DOHH2 (cell line): ENCODE results near the gene OTOA.

Experiments
- EZH2phosphoT487 ChIP-seq: fragments of 200-600 bp; sonication (generic); IDR thresholded peaks from 2 replicates; pipeline ENCODE4 v1.6.1; 2017; ENCODE audit warnings: borderline replicate concordance, mild to moderate bottlenecking, antibody characterized with exemption, low read length, moderate library complexity, mixed read lengths
- TF ChIP-seq, protein P1 (sequence below): fragments of 200-600 bp; sonication (generic); IDR thresholded peaks from one replicate; pipeline ENCODE4 v1.5.1; 2014; ENCODE audit warnings: antibody characterized with exemption, mild to moderate bottlenecking, low read depth, low read length; ENCODE audit not compliant: poor library complexity, severe bottlenecking

DNA sequence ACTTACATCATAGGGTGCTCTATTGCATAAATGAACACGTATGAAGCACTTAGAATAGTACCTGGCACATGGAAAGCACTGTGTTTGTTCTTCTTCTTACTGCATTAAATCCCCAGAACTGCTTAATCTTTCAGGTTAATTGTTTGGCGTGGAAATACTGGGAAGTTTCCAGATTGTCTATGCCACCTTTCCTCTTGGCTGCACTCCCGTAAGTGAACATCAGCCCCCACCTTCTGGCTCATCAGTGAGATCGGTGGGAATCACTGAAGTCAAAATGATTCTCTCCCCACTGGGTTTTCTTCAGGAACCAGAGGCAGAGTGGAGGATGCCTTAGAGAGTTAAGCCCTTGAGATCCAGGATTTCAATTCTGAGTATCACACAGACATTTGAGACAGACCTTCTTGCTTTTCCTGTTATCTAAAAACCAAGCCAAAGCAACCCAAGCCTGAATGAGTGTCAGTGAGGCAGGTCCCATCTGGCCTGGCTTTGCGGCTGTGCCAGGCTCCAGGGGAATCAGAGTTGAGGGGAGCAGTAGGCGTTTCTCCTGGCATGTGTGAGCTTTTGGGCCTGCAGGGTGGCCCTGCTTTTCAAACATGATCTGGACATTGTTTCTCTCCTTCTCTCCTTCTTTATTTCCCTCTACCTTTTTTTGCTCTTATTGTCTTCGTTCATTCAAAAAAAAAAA, 59.1 kb downstream of the OTOA start:
- TF ChIP-seq, protein P1, sequence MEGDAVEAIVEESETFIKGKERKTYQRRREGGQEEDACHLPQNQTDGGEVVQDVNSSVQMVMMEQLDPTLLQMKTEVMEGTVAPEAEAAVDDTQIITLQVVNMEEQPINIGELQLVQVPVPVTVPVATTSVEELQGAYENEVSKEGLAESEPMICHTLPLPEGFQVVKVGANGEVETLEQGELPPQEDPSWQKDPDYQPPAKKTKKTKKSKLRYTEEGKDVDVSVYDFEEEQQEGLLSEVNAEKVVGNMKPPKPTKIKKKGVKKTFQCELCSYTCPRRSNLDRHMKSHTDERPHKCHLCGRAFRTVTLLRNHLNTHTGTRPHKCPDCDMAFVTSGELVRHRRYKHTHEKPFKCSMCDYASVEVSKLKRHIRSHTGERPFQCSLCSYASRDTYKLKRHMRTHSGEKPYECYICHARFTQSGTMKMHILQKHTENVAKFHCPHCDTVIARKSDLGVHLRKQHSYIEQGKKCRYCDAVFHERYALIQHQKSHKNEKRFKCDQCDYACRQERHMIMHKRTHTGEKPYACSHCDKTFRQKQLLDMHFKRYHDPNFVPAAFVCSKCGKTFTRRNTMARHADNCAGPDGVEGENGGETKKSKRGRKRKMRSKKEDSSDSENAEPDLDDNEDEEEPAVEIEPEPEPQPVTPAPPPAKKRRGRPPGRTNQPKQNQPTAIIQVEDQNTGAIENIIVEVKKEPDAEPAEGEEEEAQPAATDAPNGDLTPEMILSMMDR, result no peak
- no peak for TF ChIP-seq EZH2phosphoT487
